HG03175 (cell line): ENCODE data around the gene MACO1.
"Not testable (repeated sequence)": the region's sequence is repeated elsewhere in the genome, so short reads cannot be mapped to it uniquely, and the experiment has no call there.

Experiments used
- ATAC-seq: cut with Tn5 transposase; IDR thresholded peaks from one replicate; pipeline ENCODE4 v1.9.1; 2021; ENCODE audit warnings: mild to moderate bottlenecking, moderate library complexity; ENCODE audit not compliant: unreplicated experiment

The MACO1 gene

GRCh38 chr1:25484533-25484932 is 53.8 kb downstream of the MACO1 start:
- ATAC-seq: no peak

- ATAC-seq: no peak
Observed at GRCh38 chr1:25485536-25486411, 55.1 kb downstream of the MACO1 start.

- no peak for ATAC-seq
Observed at GRCh38 chr1:25486602-25487001, 55.9 kb downstream of the MACO1 start.

- ATAC-seq: no peak
Observed at GRCh38 chr1:25487628-25488027, 56.9 kb downstream of the MACO1 start.

GRCh38 chr1:25492323-25492722 is 61.6 kb downstream of the MACO1 start:
- no peak for ATAC-seq

DNA sequence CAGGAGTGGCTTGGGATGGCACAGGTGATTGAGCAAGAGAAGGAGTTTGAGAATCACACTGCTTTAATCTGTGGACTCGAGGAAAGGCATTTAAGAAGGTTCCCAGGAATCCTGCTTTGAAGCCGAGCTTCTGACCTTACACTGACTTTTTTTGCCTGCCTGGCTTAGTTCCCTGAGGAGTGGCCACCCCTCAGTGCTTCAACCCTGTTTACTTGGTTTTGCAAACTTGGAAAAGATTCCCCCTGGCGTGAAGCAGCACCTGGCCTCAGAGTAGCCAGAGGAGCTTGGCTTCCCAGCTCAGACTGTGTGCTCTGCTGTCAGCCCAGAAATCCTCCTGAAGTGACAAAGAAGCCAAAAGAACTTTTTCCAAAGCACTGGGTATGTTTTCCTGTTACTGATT is 64.3 kb downstream of the MACO1 start:
- ATAC-seq: no peak

GRCh38 chr1:25500694-25501093 is 70.0 kb downstream of the MACO1 start:
- no peak for ATAC-seq

DNA sequence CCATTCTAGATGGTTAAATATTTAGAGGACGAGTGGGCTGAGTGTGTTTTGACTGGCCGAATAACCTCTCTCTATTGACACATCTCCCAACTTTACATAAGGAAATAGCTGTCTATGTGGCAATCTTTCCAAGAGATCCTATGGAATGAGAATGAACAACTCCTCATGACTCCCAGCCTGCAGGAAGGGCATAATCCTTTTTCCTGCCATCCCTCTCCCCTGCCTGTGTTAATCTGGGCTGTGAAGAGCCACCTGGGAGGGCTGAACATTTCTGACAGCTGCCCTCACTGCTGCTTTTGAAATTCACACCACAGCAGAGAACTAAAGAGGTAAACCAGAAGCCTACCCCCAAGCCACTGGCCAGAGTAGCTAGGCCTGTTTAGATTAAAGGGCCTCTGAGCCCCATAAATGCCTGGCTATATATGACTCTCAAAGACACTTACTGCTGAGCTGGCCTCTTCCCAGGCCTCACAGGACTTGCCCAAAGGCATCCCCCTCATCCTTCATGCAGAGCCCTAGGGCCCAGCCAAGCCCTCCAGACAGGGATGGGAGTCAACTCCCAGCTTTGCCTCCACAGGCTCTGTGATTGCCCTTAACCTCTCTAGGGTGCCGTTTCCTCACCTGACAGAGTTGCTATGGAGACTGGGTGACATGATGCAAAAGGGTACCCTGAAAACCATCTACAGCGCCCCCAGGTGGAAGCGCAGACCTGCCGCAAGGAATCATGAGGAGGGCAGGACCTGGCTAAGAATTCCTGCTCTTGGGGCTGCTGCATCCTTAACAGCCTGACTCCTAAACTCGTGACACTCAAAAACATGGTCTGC is 70.8 kb downstream of the MACO1 start:
- no peak for ATAC-seq

DNA sequence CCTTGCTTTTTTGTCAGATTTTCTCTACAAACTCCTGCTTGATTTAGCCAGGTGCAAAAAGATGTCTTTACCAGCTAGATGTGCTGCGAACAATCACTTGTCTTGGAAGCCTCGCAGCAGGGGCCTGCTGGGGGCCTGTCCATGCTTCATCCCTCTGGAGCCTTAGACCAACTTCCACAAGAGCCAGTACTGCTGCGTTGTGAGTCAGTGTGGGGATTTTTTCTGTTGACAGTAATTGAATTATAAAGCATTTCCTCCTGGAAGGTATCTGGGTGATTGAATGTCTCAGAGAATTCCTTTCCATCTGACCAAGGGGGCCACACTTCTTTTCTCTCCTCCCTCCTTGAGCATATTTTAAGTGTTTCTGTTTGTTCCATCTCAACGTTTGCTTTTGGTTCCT is 72.3 kb downstream of the MACO1 start:
- no peak for ATAC-seq

- ATAC-seq: no peak
Observed at GRCh38 chr1:25503551-25504426, 73.1 kb downstream of the MACO1 start.

GRCh38 chr1:25504706-25505595 is 74.3 kb downstream of the MACO1 start:
- ATAC-seq: no peak

GRCh38 chr1:25505656-25506385 is 75.1 kb downstream of the MACO1 start:
- no peak for ATAC-seq

GRCh38 chr1:25506566-25507463 is 76.1 kb downstream of the MACO1 start:
- ATAC-seq: not testable (repeated sequence)

GRCh38 chr1:25513666-25514065 is 83.0 kb downstream of the MACO1 start:
- ATAC-seq: no peak

- ATAC-seq: no peak
Observed at GRCh38 chr1:25515033-25515432, 84.3 kb downstream of the MACO1 start.

GRCh38 chr1:25516686-25517085 is 86.0 kb downstream of the MACO1 start:
- ATAC-seq: no peak

DNA sequence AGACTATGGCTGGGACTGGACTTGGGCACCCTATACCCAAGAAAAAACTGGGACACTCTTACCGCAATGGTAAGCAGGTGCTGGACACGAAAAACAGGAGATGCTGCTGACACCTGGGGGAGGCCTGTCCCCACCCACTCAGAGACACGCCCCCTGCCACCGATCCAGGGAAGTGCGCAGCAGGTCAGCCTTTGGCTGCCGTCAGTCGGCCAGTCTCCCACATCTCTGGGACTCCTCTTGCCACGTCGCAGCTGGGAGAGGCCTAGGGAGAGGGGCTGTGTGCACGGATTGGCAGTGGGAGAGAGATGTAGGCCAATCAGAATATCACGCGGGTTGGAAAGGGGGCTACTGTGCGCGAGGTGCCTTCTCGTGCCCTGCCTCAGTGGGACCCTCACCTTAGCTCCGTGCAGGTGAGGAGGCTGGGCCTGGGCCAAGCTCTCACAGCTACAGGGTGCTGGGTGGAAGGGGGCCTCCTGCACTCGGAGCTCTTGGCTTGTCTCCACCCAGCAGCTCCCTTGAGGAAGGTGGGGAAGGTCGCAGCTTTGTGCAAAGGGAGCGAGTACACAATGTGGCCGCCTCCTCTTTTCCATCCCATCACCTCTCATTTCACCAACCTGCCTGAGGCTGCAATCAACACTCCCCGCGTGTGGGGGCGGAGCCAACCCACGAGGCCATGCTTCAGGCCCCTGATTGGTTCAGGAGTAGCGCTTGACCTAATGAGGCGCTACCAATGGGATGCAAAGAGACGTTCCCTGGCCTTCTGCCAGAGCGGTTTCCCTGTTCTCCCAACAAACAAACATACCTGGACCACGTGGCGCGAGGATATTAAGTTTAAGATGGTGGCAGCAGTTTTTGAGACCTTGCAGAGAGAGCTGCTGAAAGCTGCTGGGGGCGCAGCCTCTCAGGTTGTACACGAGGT is 87.0 kb downstream of the MACO1 start:
- no peak for ATAC-seq
